ENCODE results near the gene HOXB7.

- TF ChIP-seq CTCF (IDR thresholded peaks at IDR 0.05), result no peak
- TF ChIP-seq POLR2A (IDR thresholded peaks at IDR 0.05), result no peak
Measured at GRCh38 chr17:48575066-48575582, 35.7 kb downstream of the HOXB7 start.
